ENCODE measurements around the gene FAM78B. TPM values are rescaled to one million over a fixed set of nuclear protein-coding genes. Genes with fewer than 3 reads are reported as not detected.
A peak's percentile ranks its signal among the peaks of the same experiment; 100 is the strongest.

Gene FAM78B
- polyA plus RNA-seq, 6 donors from 2014 or later = not detected

GRCh38 chr1:166090244-166090643 lies 76.6 kb downstream of the FAM78B start:
- peaks cover 11 to 21% (median 16%) of the 10 kb centered on the region in 3 donors for H3K27me3 Mint-ChIP-seq
- peaks cover 2 to 16% (median 3%) of the 10 kb centered on the region in 7 donors for H3K9me3 Mint-ChIP-seq
- H3K4me1 Mint-ChIP-seq = no peaks in the 10 kb centered on the region
- H3K36me3 Mint-ChIP-seq = no peaks in the 10 kb centered on the region
- H3K27ac Mint-ChIP-seq = no peak overlapping the region
- no peak for ATAC-seq (ENCODE audit: low read depth in 2 of 2)
- H3K4me3 Mint-ChIP-seq = no peak overlapping the region
- DNase-seq = no peak

- no peaks in the 10 kb centered on the region for H3K4me1 Mint-ChIP-seq
- DNase-seq (no peak), ATAC-seq (ENCODE audit: low read depth in 2 of 2) (no peak)
- peaks cover 0 to 13% (median 3%) of the 10 kb centered on the region in 7 donors for H3K9me3 Mint-ChIP-seq
- peak overlapping the region in 1 of 6 donors; percentile 33 for H3K27ac Mint-ChIP-seq
- peaks cover 7 to 20% (median 12%) of the 10 kb centered on the region in 3 donors for H3K27me3 Mint-ChIP-seq
- no peaks in the 10 kb centered on the region for H3K36me3 Mint-ChIP-seq
- H3K4me3 Mint-ChIP-seq = no peak overlapping the region
Measured at GRCh38 chr1:166089804-166090203, 77.0 kb downstream of the FAM78B start.

- ATAC-seq (ENCODE audit: low read depth in 2 of 2) = no peak
Measured at GRCh38 chr1:166088572-166088955, 78.2 kb downstream of the FAM78B start.

GRCh38 chr1:166087734-166088571 lies 78.8 kb downstream of the FAM78B start:
- H3K4me1 Mint-ChIP-seq = no peaks in the 10 kb centered on the region
- DNase-seq = no peak
- peaks cover 0 to 13% (median 3%) of the 10 kb centered on the region in 7 donors for H3K9me3 Mint-ChIP-seq
- ATAC-seq (ENCODE audit: low read depth in 2 of 2) = no peak
- H3K27ac Mint-ChIP-seq = no peak overlapping the region
- no peaks in the 10 kb centered on the region for H3K36me3 Mint-ChIP-seq
- peaks cover 6 to 16% (median 10%) of the 10 kb centered on the region in 3 donors for H3K27me3 Mint-ChIP-seq
- H3K4me3 Mint-ChIP-seq = no peak overlapping the region

More at GRCh38 chr1:166088572-166088955, 78.2 kb downstream of the FAM78B start:
- DNase-seq = no peak
- no peak overlapping the region for H3K27ac Mint-ChIP-seq
- H3K36me3 Mint-ChIP-seq = no peaks in the 10 kb centered on the region
- H3K4me3 Mint-ChIP-seq = no peak overlapping the region
- no peaks in the 10 kb centered on the region for H3K4me1 Mint-ChIP-seq
- peaks cover 6 to 16% (median 10%) of the 10 kb centered on the region in 3 donors for H3K27me3 Mint-ChIP-seq
- H3K9me3 Mint-ChIP-seq = peaks cover 0 to 13% (median 3%) of the 10 kb centered on the region in 7 donors

GRCh38 chr1:166086113-166086883 lies 80.5 kb downstream of the FAM78B start:
- H3K27ac Mint-ChIP-seq = no peak overlapping the region
- H3K9me3 Mint-ChIP-seq = peaks cover 0 to 11% (median 2%) of the 10 kb centered on the region in 7 donors
- H3K36me3 Mint-ChIP-seq = no peaks in the 10 kb centered on the region
- no peak overlapping the region for H3K4me3 Mint-ChIP-seq
- ATAC-seq (ENCODE audit: low read depth in 2 of 2) (no peak), DNase-seq (no peak)
- H3K4me1 Mint-ChIP-seq = no peaks in the 10 kb centered on the region
- H3K27me3 Mint-ChIP-seq = peaks cover 6 to 19% (median 12%) of the 10 kb centered on the region in 3 donors

GRCh38 chr1:166084613-166085012 lies 82.2 kb downstream of the FAM78B start:
- ATAC-seq (ENCODE audit: low read depth in 2 of 2) = no peak
- no peak for DNase-seq
- Mint-ChIP-seq H3K4me1 (no peaks in the 10 kb centered on the region), H3K36me3 (no peaks in the 10 kb centered on the region), H3K27ac (no peak overlapping the region), H3K9me3 (peaks cover 0 to 9% (median 1%) of the 10 kb centered on the region in 7 donors), H3K4me3 (no peak overlapping the region), H3K27me3 (peaks cover 6 to 19% (median 15%) of the 10 kb centered on the region in 3 donors)

GRCh38 chr1:166083887-166084286 lies 82.9 kb downstream of the FAM78B start:
- Mint-ChIP-seq H3K27ac (no peak overlapping the region), H3K9me3 (peaks cover 0 to 4% (median 1%) of the 10 kb centered on the region in 7 donors), H3K27me3 (peaks cover 0 to 15% (median 12%) of the 10 kb centered on the region in 3 donors), H3K36me3 (no peaks in the 10 kb centered on the region), H3K4me1 (no peaks in the 10 kb centered on the region), H3K4me3 (no peak overlapping the region)
- DNase-seq = no peak
- ATAC-seq (ENCODE audit: low read depth in 2 of 2) = no peak

GRCh38 chr1:166082601-166083000 lies 84.2 kb downstream of the FAM78B start:
- Mint-ChIP-seq H3K36me3 (no peaks in the 10 kb centered on the region), H3K4me3 (no peak overlapping the region), H3K9me3 (peaks cover 0 to 4% (median 1%) of the 10 kb centered on the region in 7 donors), H3K4me1 (no peaks in the 10 kb centered on the region), H3K27ac (no peak overlapping the region), H3K27me3 (peaks cover 0 to 15% (median 8%) of the 10 kb centered on the region in 3 donors)
- ATAC-seq (ENCODE audit: low read depth in 2 of 2) (no peak), DNase-seq (no peak)

- Mint-ChIP-seq H3K36me3 (no peaks in the 10 kb centered on the region), H3K27ac (no peak overlapping the region), H3K27me3 (peaks cover 0 to 15% (median 8%) of the 10 kb centered on the region in 3 donors), H3K9me3 (peaks cover 0 to 4% (median 1%) of the 10 kb centered on the region in 7 donors), H3K4me3 (no peak overlapping the region), H3K4me1 (no peaks in the 10 kb centered on the region)
- no peak for DNase-seq
- ATAC-seq (ENCODE audit: low read depth in 2 of 2) = no peak
Measured at GRCh38 chr1:166080967-166081870, 85.6 kb downstream of the FAM78B start.

- Mint-ChIP-seq H3K36me3 (no peaks in the 10 kb centered on the region), H3K27me3 (peaks cover 0 to 8% (median 8%) of the 10 kb centered on the region in 3 donors), H3K4me3 (no peak overlapping the region), H3K4me1 (no peaks in the 10 kb centered on the region), H3K27ac (no peak overlapping the region), H3K9me3 (peaks cover 0 to 4% (median 1%) of the 10 kb centered on the region in 7 donors)
- DNase-seq (no peak), ATAC-seq (ENCODE audit: low read depth in 2 of 2) (no peak)
Measured at GRCh38 chr1:166080277-166080966, 86.4 kb downstream of the FAM78B start.

GRCh38 chr1:166079276-166079675 lies 87.5 kb downstream of the FAM78B start:
- no peak overlapping the region for H3K27ac Mint-ChIP-seq
- no peaks in the 10 kb centered on the region for H3K4me1 Mint-ChIP-seq
- H3K27me3 Mint-ChIP-seq = peaks cover 0 to 8% (median 4%) of the 10 kb centered on the region in 3 donors
- H3K4me3 Mint-ChIP-seq = peak overlapping the region in 2 of 8 donors; percentile 13 to 38
- DNase-seq (no peak), ATAC-seq (ENCODE audit: low read depth in 2 of 2) (no peak)
- no peaks in the 10 kb centered on the region for H3K36me3 Mint-ChIP-seq
- H3K9me3 Mint-ChIP-seq = peaks cover 0 to 4% (median 1%) of the 10 kb centered on the region in 7 donors

- Mint-ChIP-seq H3K27ac (no peak overlapping the region), H3K9me3 (peaks cover 0 to 2% (median 0%) of the 10 kb centered on the region in 7 donors), H3K4me1 (no peaks in the 10 kb centered on the region), H3K27me3 (peaks cover 0 to 3% (median 0%) of the 10 kb centered on the region in 3 donors), H3K36me3 (no peaks in the 10 kb centered on the region), H3K4me3 (no peak overlapping the region)
- ATAC-seq (ENCODE audit: low read depth in 2 of 2) = no peak
- no peak for DNase-seq
Measured at GRCh38 chr1:166073489-166073888, 93.3 kb downstream of the FAM78B start.

All from naive B cell (primary cell).